OCI-LY3 (cell line): ENCODE data around the gene LYST.
A peak's percentile ranks its signal among the peaks of the same experiment; 100 is the strongest.

Source experiments
- H2AFZ ChIP-seq: fragments of 200-600, 300-600 bp; shearing (Covaris generic); 2 replicates; pipeline ENCODE4 v1.6.0; 2014; ENCODE audit warnings: antibody characterized with exemption, low read depth, low read length
- H3K27ac ChIP-seq: fragments of 200-600, 300-600 bp; sonication (generic); 2 replicates; pipeline ENCODE4 v1.5.1; 2014; ENCODE audit warnings: mild to moderate bottlenecking, low read length, moderate library complexity, mixed read lengths
- H3K27me3 ChIP-seq: fragments of 200-600, 300-600 bp; sonication (generic); 2 replicates; pipeline ENCODE4 v1.6.1; 2014; ENCODE audit warnings: low read depth, low read length, mixed read lengths
- H3K36me3 ChIP-seq: fragments of 200-600, 300-600 bp; sonication (generic); replicated peaks from 2 replicates; pipeline ENCODE3; 2014; ENCODE audit warnings: low read depth, low read length, mixed read lengths
- H3K4me1 ChIP-seq: fragments of 300-600, 200-600 bp; sonication (generic); 2 replicates; pipeline ENCODE4 v1.6.1; 2014; ENCODE audit warnings: low read length, mixed read lengths
- H3K4me2 ChIP-seq: fragments of 200-600, 300-600 bp; sonication (generic); 2 replicates; pipeline ENCODE4 v1.6.1; 2014; ENCODE audit warnings: low read length, mixed read lengths
- H3K4me3 ChIP-seq: fragments of 300-600, 200-600 bp; sonication (generic); 2 replicates; pipeline ENCODE4 v1.5.1; 2014; ENCODE audit warnings: antibody characterized with exemption, mild to moderate bottlenecking, low read length, moderate library complexity
- H3K79me2 ChIP-seq: fragments of 300-600, 200-600 bp; shearing (Covaris generic); 2 replicates; pipeline ENCODE4 v1.6.1; 2014; ENCODE audit warnings: mild to moderate bottlenecking, low read length, mixed read lengths
- H3K9ac ChIP-seq: fragments of 300-600, 200-600 bp; shearing (Covaris generic); 2 replicates; pipeline ENCODE4 v1.6.0; 2014; ENCODE audit warnings: mild to moderate bottlenecking, low read length, moderate library complexity
- H3K9me3 ChIP-seq: fragments of 200-600, 300-600 bp; shearing (Covaris generic); 2 replicates; pipeline ENCODE4 v1.6.1; 2014; ENCODE audit warnings: low read length, mixed read lengths; ENCODE audit not compliant: insufficient read depth
- H4K20me1 ChIP-seq: fragments of 200-600, 300-600 bp; sonication (generic); 2 replicates; pipeline ENCODE4 v1.6.1; 2016; ENCODE audit warnings: low read length, mixed read lengths; ENCODE audit not compliant: insufficient read depth
- EZH2phosphoT487 ChIP-seq: fragments of 200-600 bp; shearing (Covaris generic); IDR thresholded peaks from 2 replicates; pipeline ENCODE4 v1.6.1; 2018; ENCODE audit warnings: antibody characterized with exemption, mixed run types, low read depth
- TF ChIP-seq, protein P1 (sequence below): fragments of 200-600, 300-600 bp; sonication (generic); IDR thresholded peaks from 2 replicates; pipeline ENCODE4 v1.5.1; 2014; ENCODE audit warnings: antibody characterized with exemption, low read length, low read depth

The LYST gene

DNA sequence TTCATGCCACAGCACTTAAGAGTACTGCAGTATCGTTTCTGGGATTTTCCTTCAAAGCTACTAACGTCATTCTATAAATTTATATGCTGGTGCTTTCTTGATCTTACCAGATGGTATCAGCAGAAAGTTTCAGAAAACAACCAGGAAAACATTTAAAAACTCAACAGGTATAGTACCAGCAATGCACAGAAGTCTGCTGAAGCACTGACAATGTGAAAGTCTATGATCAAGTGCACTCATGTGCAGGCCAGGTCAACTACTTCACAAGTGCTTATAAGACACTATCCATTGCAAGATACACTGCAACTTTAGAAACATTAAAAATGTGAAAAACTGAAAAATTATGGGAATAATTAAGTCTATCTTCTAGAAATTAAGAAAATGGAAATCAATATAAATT lies 34.7 kb downstream of the LYST start:
- TF ChIP-seq EZH2phosphoT487: no peak
- TF ChIP-seq, protein P1, sequence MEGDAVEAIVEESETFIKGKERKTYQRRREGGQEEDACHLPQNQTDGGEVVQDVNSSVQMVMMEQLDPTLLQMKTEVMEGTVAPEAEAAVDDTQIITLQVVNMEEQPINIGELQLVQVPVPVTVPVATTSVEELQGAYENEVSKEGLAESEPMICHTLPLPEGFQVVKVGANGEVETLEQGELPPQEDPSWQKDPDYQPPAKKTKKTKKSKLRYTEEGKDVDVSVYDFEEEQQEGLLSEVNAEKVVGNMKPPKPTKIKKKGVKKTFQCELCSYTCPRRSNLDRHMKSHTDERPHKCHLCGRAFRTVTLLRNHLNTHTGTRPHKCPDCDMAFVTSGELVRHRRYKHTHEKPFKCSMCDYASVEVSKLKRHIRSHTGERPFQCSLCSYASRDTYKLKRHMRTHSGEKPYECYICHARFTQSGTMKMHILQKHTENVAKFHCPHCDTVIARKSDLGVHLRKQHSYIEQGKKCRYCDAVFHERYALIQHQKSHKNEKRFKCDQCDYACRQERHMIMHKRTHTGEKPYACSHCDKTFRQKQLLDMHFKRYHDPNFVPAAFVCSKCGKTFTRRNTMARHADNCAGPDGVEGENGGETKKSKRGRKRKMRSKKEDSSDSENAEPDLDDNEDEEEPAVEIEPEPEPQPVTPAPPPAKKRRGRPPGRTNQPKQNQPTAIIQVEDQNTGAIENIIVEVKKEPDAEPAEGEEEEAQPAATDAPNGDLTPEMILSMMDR: no peak
- Histone ChIP-seq H3K79me2 (no peaks in the 10 kb centered on the region), H3K4me2 (no peak overlapping the region), H3K27ac (no peak overlapping the region), H3K4me3 (no peak overlapping the region), H2AFZ (no peak overlapping the region), H4K20me1 (no peaks in the 10 kb centered on the region), H3K4me1 (peaks cover 11% of the 10 kb centered on the region), H3K9me3 (no peaks in the 10 kb centered on the region), H3K27me3 (no peaks in the 10 kb centered on the region), H3K9ac (no peak overlapping the region), H3K36me3 (no peaks in the 10 kb centered on the region)

DNA sequence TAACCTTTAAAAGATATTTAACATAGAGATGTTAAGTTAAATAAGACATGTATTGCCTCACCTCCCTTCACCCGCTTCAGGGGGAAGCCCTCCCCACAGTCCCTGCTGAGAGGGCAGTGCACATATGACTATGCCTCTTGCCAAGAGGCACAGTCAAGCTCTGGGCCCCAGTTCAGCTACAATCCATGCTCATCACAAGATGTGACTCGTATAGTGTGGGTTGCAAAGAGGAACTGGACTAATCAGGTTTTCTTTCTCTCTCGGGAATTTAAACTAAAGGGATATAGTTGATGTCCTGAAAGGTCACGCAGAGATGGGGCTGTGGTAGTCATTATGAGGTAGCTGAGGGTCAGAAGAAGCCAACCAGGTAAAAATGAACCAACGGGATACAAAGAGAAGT lies 35.6 kb downstream of the LYST start:
- peak overlapping the region; percentile 12 for H3K4me3 ChIP-seq
- H2AFZ ChIP-seq: no peak overlapping the region
- no peaks in the 10 kb centered on the region for H4K20me1 ChIP-seq
- no peaks in the 10 kb centered on the region for H3K9me3 ChIP-seq
- no peak overlapping the region for H3K9ac ChIP-seq
- H3K4me2 ChIP-seq: peak overlapping the region; percentile 60
- no peak overlapping the region for H3K27ac ChIP-seq
- no peak for TF ChIP-seq EZH2phosphoT487
- TF ChIP-seq, protein P1: no peak
- H3K27me3 ChIP-seq: no peaks in the 10 kb centered on the region
- H3K36me3 ChIP-seq: no peaks in the 10 kb centered on the region
- no peaks in the 10 kb centered on the region for H3K79me2 ChIP-seq
- H3K4me1 ChIP-seq: peaks cover 11% of the 10 kb centered on the region

DNA sequence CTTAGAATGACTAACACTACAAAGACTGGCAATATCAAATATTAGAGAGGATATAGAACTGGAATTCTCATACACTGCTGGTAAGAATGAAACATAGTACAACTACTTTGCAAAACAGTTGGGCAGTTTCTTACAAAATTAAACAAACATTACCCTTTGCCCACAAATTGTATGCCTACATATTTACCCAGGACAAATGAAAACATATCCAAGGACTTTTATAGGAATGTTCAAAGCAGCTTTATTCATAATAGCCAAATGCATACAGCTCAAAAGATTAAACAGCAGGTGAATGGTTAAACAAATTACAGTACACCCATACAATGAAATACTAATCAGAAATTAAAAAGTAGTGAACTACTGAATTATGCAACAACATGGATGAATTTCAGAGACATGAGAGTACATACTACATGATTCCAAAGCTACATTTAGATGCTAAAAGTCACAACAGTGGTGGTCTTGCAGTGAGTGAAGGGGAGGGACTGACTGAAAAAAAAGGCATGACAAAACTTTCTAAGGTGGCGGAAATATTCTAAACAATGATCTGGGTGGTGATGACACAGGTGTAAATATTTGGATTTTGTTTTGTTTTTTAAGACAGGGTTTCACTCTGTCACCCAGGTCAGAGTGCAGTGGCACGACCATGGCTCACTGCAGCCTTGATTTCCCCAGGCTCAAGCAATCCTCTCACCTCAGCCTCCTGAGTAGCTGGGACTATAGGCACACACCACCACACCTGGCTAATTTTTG lies 40.4 kb downstream of the LYST start:
- Histone ChIP-seq H3K36me3 (no peaks in the 10 kb centered on the region), H2AFZ (no peak overlapping the region), H3K4me3 (no peak overlapping the region), H3K27me3 (no peaks in the 10 kb centered on the region), H3K27ac (no peak overlapping the region), H3K9me3 (no peaks in the 10 kb centered on the region), H3K4me1 (peaks cover 9% of the 10 kb centered on the region), H3K79me2 (no peaks in the 10 kb centered on the region), H3K9ac (no peak overlapping the region), H4K20me1 (no peaks in the 10 kb centered on the region), H3K4me2 (no peak overlapping the region)
- no peak for TF ChIP-seq EZH2phosphoT487
- TF ChIP-seq, protein P1: no peak

DNA sequence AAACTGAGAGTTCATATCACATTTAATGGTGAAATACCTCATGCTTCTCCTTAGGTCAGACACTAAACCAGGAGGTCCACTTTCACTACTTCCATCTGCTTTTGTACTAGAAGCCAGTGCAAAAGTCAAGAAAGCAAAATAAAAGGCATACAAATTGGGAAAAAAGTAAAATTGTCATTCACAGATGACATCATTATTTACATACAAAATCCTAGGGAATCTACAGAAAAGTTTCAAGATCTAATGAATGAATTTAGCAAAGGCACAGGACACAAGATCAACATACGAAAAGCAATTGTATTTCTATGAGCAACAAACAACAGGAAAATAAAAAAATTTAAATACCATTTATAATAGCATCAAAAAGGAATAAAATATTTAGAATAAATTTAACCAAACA lies 41.5 kb downstream of the LYST start:
- H3K79me2 ChIP-seq: no peaks in the 10 kb centered on the region
- no peak overlapping the region for H3K4me3 ChIP-seq
- no peak overlapping the region for H3K27ac ChIP-seq
- H3K4me2 ChIP-seq: no peak overlapping the region
- H3K27me3 ChIP-seq: no peaks in the 10 kb centered on the region
- no peaks in the 10 kb centered on the region for H3K4me1 ChIP-seq
- H4K20me1 ChIP-seq: no peaks in the 10 kb centered on the region
- no peaks in the 10 kb centered on the region for H3K36me3 ChIP-seq
- TF ChIP-seq, protein P1: no peak
- TF ChIP-seq EZH2phosphoT487: no peak
- H2AFZ ChIP-seq: no peak overlapping the region
- no peak overlapping the region for H3K9ac ChIP-seq
- no peaks in the 10 kb centered on the region for H3K9me3 ChIP-seq
